ENCODE results near the gene LGR5.
"Not testable (repeated sequence)": the region's sequence is repeated elsewhere in the genome, so short reads cannot be mapped to it uniquely, and the experiment has no call there.

GRCh38 chr12:71555789-71556188 is 116.2 kb downstream of the LGR5 start:
- not testable (repeated sequence) for TF ChIP-seq CTCF, POLR2A (IDR thresholded peaks at IDR 0.05)

Data from Peyer's patch (tissue), 4 donors.